ENCODE measurements around the gene ARPC4. TPM values are rescaled to one million over a fixed set of nuclear protein-coding genes. Genes with fewer than 3 reads are reported as not detected.
A peak's percentile ranks its signal among the peaks of the same experiment; 100 is the strongest.

The ARPC4 gene
- total and polyA plus RNA-seq, 10 of the 15 experiments (the other 5 are each of a cell fraction or from before 2014, with no cell fraction given), result 42.0 to 354 (median 268) TPM

DNA sequence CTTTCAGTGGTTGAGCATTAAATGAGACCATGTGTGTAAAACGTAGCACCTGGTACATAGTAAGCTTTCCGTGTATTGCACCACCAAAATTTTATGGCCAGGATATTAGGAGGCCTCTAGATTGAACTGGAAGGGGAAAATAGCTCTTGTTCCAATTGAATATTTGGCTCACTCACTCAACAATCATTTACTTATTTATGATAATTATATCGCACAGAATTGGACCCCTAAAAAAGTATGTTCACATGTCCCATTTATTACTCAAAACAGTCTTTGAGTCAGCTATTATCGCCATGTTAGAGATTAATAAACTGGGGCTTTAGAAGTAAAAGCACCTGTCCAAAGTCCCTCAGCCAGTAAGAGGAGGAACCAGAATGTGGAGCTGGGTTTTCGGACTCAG lies 12.1 kb downstream of the ARPC4 start (continued):
- TF ChIP-seq, protein P1, sequence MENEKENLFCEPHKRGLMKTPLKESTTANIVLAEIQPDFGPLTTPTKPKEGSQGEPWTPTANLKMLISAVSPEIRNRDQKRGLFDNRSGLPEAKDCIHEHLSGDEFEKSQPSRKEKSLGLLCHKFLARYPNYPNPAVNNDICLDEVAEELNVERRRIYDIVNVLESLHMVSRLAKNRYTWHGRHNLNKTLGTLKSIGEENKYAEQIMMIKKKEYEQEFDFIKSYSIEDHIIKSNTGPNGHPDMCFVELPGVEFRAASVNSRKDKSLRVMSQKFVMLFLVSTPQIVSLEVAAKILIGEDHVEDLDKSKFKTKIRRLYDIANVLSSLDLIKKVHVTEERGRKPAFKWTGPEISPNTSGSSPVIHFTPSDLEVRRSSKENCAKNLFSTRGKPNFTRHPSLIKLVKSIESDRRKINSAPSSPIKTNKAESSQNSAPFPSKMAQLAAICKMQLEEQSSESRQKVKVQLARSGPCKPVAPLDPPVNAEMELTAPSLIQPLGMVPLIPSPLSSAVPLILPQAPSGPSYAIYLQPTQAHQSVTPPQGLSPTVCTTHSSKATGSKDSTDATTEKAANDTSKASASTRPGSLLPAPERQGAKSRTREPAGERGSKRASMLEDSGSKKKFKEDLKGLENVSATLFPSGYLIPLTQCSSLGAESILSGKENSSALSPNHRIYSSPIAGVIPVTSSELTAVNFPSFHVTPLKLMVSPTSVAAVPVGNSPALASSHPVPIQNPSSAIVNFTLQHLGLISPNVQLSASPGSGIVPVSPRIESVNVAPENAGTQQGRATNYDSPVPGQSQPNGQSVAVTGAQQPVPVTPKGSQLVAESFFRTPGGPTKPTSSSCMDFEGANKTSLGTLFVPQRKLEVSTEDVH (IDR thresholded peaks at IDR 0.05; ENCODE audit: low read depth, partially characterized antibody), result no peak

DNA sequence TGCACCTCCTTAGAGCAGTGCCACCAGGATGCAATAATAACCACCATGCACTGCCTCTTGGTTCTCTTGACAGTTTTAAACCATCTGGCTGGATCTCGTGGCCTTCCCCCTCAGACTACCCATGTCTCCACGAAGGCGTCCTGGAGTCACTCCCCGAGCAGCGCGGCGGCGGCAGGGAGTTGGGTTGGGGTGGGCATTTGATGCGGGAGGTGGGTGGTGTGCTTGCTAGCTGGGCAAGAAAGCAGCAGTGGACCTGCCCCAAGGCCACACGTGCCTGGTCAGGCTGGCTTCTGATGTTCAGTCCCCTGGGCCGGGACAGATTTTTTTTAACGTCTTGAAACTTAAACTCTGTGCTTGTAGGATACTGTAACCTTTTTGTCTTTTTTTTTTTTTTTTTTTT lies 13.3 kb downstream of the ARPC4 start:
- FAIRE-seq, result no peak
- Histone ChIP-seq H3K4me2 (ENCODE audit: control insufficient read depth, insufficient read depth) (no peak overlapping the region), H3K4me3 (no peak overlapping the region), H3K36me3 (ENCODE audit: control insufficient read depth in 2 of 2, insufficient read depth in 2 of 2, low read length in 1 of 2) (peaks cover 31 to 45% of the 10 kb centered on the region in 2 experiments), H3K27ac (ENCODE audit: control insufficient read depth, insufficient read depth) (no peak overlapping the region), H3K4me1 (ENCODE audit: control insufficient read depth, insufficient read depth, low read length) (peaks cover 13% of the 10 kb centered on the region), H3K9me3 (replicated peaks; ENCODE audit: control insufficient read depth, insufficient read depth, low read length) (no peaks in the 10 kb centered on the region), H3K9ac (ENCODE audit: control insufficient read depth, insufficient read depth, low read length) (no peak overlapping the region), H4K20me1 (ENCODE audit: control insufficient read depth, insufficient read depth) (no peaks in the 10 kb centered on the region), H3K79me2 (ENCODE audit: control insufficient read depth, insufficient read depth, low read length) (no peaks in the 10 kb centered on the region; the same call in 1 of the 2 replicates), H3K27me3 (replicated peaks in 1 of 2; ENCODE audit: control insufficient read depth in 2 of 2, insufficient read depth in 2 of 2, low read length in 1 of 2) (no peaks in the 10 kb centered on the region), H2AFZ (ENCODE audit: control insufficient read depth, low read depth, low read length) (no peak overlapping the region)
- CTCF ChIA-PET, result interaction anchor here (0.7 kb wide), 1 partner anchor 302 kb away, joined by 3 read pairs; no protein-coding TSS in a partner anchor
- no peak for DNase-seq (ENCODE audit: low read depth, low spot score)
- TF ChIP-seq POLR2A (IDR thresholded peaks at IDR 0.05; ENCODE audit: low read depth, low read length), result 0 out of 2 replicates have a peak, but pooled peaks have one; percentile 36
- TF ChIP-seq ZSCAN29 (IDR thresholded peaks at IDR 0.05), result no peak
- no TSS peak for BruUV-seq (replicated peaks)
- in situ Hi-C loops (cut with MboI) (no loop called here), intact Hi-C loops (cut with micrococcal nuclease; ENCODE audit: unreplicated experiment) (loop anchor here (5.0 kb wide), 1 partner anchor 74 kb away; the partner anchor contains the start of gene BRPF1)
- RAD21 ChIA-PET (ENCODE audit: unreplicated experiment), result no interaction called here
- no peak for ATAC-seq
- POLR2A ChIA-PET, result interaction anchor here (1.4 to 2.6 kb wide), 2 partner anchors 13 to 27 kb away, joined by 3 to 9 read pairs; partner anchors contain the start of genes ARPC4 and TADA3
- WGBS (ENCODE audit: insufficient coverage, insufficient replicate concordance, low lambda C conversion rate, missing lambda C conversion rate), result 95% methylated on average over 12 of the region's 12 CpGs
- SMC1A ChIA-PET (ENCODE audit: uncharacterized antibody, unreplicated experiment), result no interaction called here
